Common myeloid progenitor, CD34-positive (primary cell): ENCODE results near the gene FBXO15.

ENCODE experiments used
- CTCF ChIA-PET: fragments of 350-600 bp; sonication (Branson Sonifier 250); formaldehyde crosslinking; loops from one replicate; lab custom pipeline; 2021; ENCODE audit warnings: antibody characterized with exemption; lab: Charles Lee
- POLR2A ChIA-PET: fragments of 350-600 bp; sonication (Branson Sonifier 250); formaldehyde crosslinking; loops from one replicate; lab custom pipeline; 2021; ENCODE audit warnings: antibody characterized with exemption; lab: Charles Lee
- DNase-seq, 3 donors: peaks; one replicate each; pipeline versions ENCODE4 v3.0.0 to v3.0.0-alpha.2; 2013
- H3K27ac ChIP-seq, 2 experiments: 1 replicate in 1 of 2; 2 replicates in 1 of 2; pipeline ENCODE4 v1.7.0; 2013; ENCODE audit warnings: inconsistent platforms in 2 of 2, low read length in 2 of 2, mild to moderate bottlenecking in 2 of 2, low read depth in 1 of 2, moderate library complexity in 1 of 2; ENCODE audit not compliant: severe bottlenecking in 2 of 2, insufficient read depth in 1 of 2, poor library complexity in 1 of 2
- H3K27me3 ChIP-seq, 5 experiments: replicated peaks in 2 of 5; 1 replicate in 3 of 5; 2 replicates in 2 of 5; pipeline versions ENCODE4 v1.6.1 to v1.7.0; 2013; ENCODE audit warnings: low read length in 4 of 5, mild to moderate bottlenecking in 2 of 5, moderate library complexity in 2 of 5, inconsistent platforms in 1 of 5; ENCODE audit not compliant: insufficient read depth in 5 of 5, control insufficient read depth in 4 of 5
- H3K36me3 ChIP-seq, 4 experiments: 1 replicate in 2 of 4; 2 replicates in 2 of 4; pipeline versions ENCODE4 v1.6.1 to v1.7.0; 2013; ENCODE audit warnings: low read length in 3 of 4, control low read depth in 1 of 4, mild to moderate bottlenecking in 1 of 4; ENCODE audit not compliant: control insufficient read depth in 4 of 4, insufficient read depth in 4 of 4
- H3K4me1 ChIP-seq, 4 experiments: 1 replicate in 3 of 4; 2 replicates in 1 of 4; pipeline versions ENCODE4 v1.6.1 to v1.7.1; 2013; ENCODE audit warnings: low read length in 3 of 4, mild to moderate bottlenecking in 3 of 4, control low read depth in 1 of 4, inconsistent platforms in 1 of 4, moderate library complexity in 1 of 4; ENCODE audit not compliant: control insufficient read depth in 4 of 4, insufficient read depth in 4 of 4; ENCODE audit errors: control extremely low read depth in 1 of 4
- H3K4me3 ChIP-seq, 7 experiments: 1 replicate in 4 of 7; 2 replicates in 3 of 7; pipeline versions ENCODE4 v1.5.1 to v1.7.0; 2013; ENCODE audit warnings: mild to moderate bottlenecking in 7 of 7, low read length in 6 of 7, moderate library complexity in 6 of 7, inconsistent platforms in 2 of 7, low read depth in 2 of 7, control low read depth in 1 of 7; ENCODE audit not compliant: insufficient read depth in 4 of 7, control insufficient read depth in 1 of 7; ENCODE audit errors: extremely low read depth in 1 of 7
- H3K9me3 ChIP-seq, 5 experiments: 1 replicate in 4 of 5; 2 replicates in 1 of 5; pipeline versions ENCODE4 v1.6.1 to v1.7.1; 2013; ENCODE audit warnings: low read length in 4 of 5, mild to moderate bottlenecking in 2 of 5, inconsistent platforms in 1 of 5, low read depth in 1 of 5, moderate library complexity in 1 of 5; ENCODE audit not compliant: control insufficient read depth in 4 of 5, insufficient read depth in 2 of 5; ENCODE audit errors: control extremely low read depth in 1 of 5
- WGBS: methylation state at CpG from one replicate; pipeline ENCODE4 v1.1.5; 2013; ENCODE audit not compliant: insufficient coverage; 5-methylcytosine and 5-hydroxymethylcytosine counted together

The FBXO15 gene

GRCh38 chr18:74078257-74078656, 69.4 kb downstream of the FBXO15 start:
- Histone ChIP-seq H3K4me3 (no peak overlapping the region), H3K4me1 (peaks cover 0 to 6% (median 3%) of the 10 kb centered on the region in 4 experiments), H3K9me3 (no peaks in the 10 kb centered on the region), H3K27me3 (no peaks in the 10 kb centered on the region), H3K27ac (no peak overlapping the region), H3K36me3 (no peaks in the 10 kb centered on the region)
- ChIA-PET POLR2A (no interaction called here), CTCF (no interaction called here)
- WGBS: 94% methylated on average over 9 of the region's 9 CpGs
- no peak for DNase-seq

GRCh38 chr18:74074668-74075564, 72.7 kb downstream of the FBXO15 start:
- no peaks in the 10 kb centered on the region for H3K4me1 ChIP-seq
- H3K27ac ChIP-seq: no peak overlapping the region
- CTCF ChIA-PET: interaction anchor here (1.4 kb wide), 1 partner anchor 8 kb away, joined by 9 read pairs; no protein-coding TSS in a partner anchor
- H3K9me3 ChIP-seq: no peaks in the 10 kb centered on the region
- WGBS: 92% methylated on average over 16 of the region's 17 CpGs
- no peak overlapping the region for H3K4me3 ChIP-seq
- POLR2A ChIA-PET: no interaction called here
- DNase-seq: no peak
- no peaks in the 10 kb centered on the region for H3K36me3 ChIP-seq
- H3K27me3 ChIP-seq: peaks cover 0 to 3% (median 0%) of the 10 kb centered on the region in 5 experiments

GRCh38 chr18:74073957-74074667, 73.5 kb downstream of the FBXO15 start:
- ChIA-PET POLR2A (no interaction called here), CTCF (interaction anchor here (1.4 kb wide), 1 partner anchor 9 kb away, joined by 9 read pairs; no protein-coding TSS in a partner anchor)
- no peak overlapping the region for H3K27ac ChIP-seq
- no peak for DNase-seq
- peaks cover 0 to 3% (median 0%) of the 10 kb centered on the region in 5 experiments for H3K27me3 ChIP-seq
- no peak overlapping the region for H3K4me3 ChIP-seq
- H3K36me3 ChIP-seq: no peaks in the 10 kb centered on the region
- no peaks in the 10 kb centered on the region for H3K4me1 ChIP-seq
- 96% methylated on average over 9 of the region's 10 CpGs for WGBS
- no peaks in the 10 kb centered on the region for H3K9me3 ChIP-seq

- Histone ChIP-seq H3K36me3 (no peaks in the 10 kb centered on the region), H3K9me3 (no peaks in the 10 kb centered on the region), H3K27me3 (peaks cover 0 to 5% (median 0%) of the 10 kb centered on the region in 5 experiments), H3K4me3 (no peak overlapping the region), H3K4me1 (no peaks in the 10 kb centered on the region), H3K27ac (no peak overlapping the region)
- DNase-seq: no peak
- POLR2A ChIA-PET: no interaction called here
- WGBS: 93% methylated on average over 9 of the region's 13 CpGs
- CTCF ChIA-PET: no interaction called here
Measured at GRCh38 chr18:74069178-74070050, 78.2 kb downstream of the FBXO15 start.

GRCh38 chr18:74068296-74068695, 79.3 kb downstream of the FBXO15 start:
- POLR2A ChIA-PET: no interaction called here
- CTCF ChIA-PET: no interaction called here

GRCh38 chr18:74066018-74066417, 81.6 kb downstream of the FBXO15 start:
- Histone ChIP-seq H3K27ac (no peak overlapping the region), H3K36me3 (no peaks in the 10 kb centered on the region), H3K4me3 (no peak overlapping the region), H3K9me3 (no peaks in the 10 kb centered on the region), H3K4me1 (no peaks in the 10 kb centered on the region), H3K27me3 (peaks cover 0 to 4% (median 3%) of the 10 kb centered on the region in 5 experiments)
- no peak for DNase-seq
- 89% methylated on average over 3 of the region's 7 CpGs for WGBS
- ChIA-PET CTCF (no interaction called here), POLR2A (no interaction called here)

More at GRCh38 chr18:74068296-74068695, 79.3 kb downstream of the FBXO15 start:
- Histone ChIP-seq H3K27ac (no peak overlapping the region), H3K36me3 (no peaks in the 10 kb centered on the region), H3K4me3 (no peak overlapping the region), H3K4me1 (no peaks in the 10 kb centered on the region), H3K9me3 (no peaks in the 10 kb centered on the region), H3K27me3 (peaks cover 0 to 7% (median 0%) of the 10 kb centered on the region in 5 experiments)
- no peak for DNase-seq
- WGBS: 100% methylated on average over 3 of the region's 3 CpGs
